Ovary (tissue), 3 donors: ENCODE data around the gene AKR1B1.

ENCODE experiments used
- CTCF ChIP-seq, 3 donors: fragments of 450-650 bp in 2 of 3; fragments of 200-600 bp in 1 of 3; IDR thresholded peaks; one replicate each; pipeline versions ENCODE4 v1.5.1 to v1.8.0; 2016 to 2022; ENCODE audit warnings: antibody characterized with exemption in 3 of 3, mild to moderate bottlenecking in 1 of 3
- EP300 ChIP-seq: sonication (generic); formaldehyde crosslinking; IDR thresholded peaks from one replicate; pipeline ENCODE4 v1.6.1; 2017; ENCODE audit warnings: antibody characterized with exemption
- POLR2A ChIP-seq: fragments of 450-650 bp; IDR thresholded peaks from one replicate; pipeline ENCODE4 v1.6.1; 2017; ENCODE audit warnings: antibody characterized with exemption, mild to moderate bottlenecking, moderate library complexity
- donor health status: DM: no; HTN: no; CAD: no.

DNA sequence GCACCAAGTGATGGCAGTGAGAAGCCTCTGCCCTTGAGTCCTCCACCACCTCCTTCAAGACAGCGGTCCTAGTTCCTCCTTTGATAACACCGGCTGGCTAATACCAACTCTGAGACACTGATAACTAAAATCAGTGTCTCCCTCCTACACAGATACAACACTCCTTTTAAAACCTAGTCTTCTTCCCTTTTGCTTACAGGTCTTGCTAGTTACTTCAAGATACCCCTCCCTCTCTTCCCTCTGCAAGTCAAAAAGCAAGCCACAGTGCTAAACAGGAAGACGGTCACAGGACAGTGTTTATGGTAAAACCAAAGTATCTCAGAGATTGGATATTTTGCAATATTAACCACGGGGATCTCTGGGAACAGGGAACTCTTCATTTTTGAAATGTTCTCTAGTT is 4.6 kb downstream of the AKR1B1 start:
- TF ChIP-seq CTCF (IDR thresholded peaks at IDR 0.05) (no peak), EP300 (no peak), POLR2A (no peak)
